Lower lobe of right lung (tissue), 2 donors: Measurements from ENCODE around the gene ID3. TPM values are rescaled to one million over a fixed set of nuclear protein-coding genes. Genes with fewer than 3 reads are reported as not detected.

Source experiments
- ATAC-seq, 2 donors: fragments of 200-7000 bp; cut with Tn5 transposase; one replicate each; pipeline ENCODE4 v1.9.1; 2020 to 2022; ENCODE audit warnings: mild to moderate bottlenecking in 2 of 2, moderate library complexity in 2 of 2
- DNase-seq: peaks from one replicate; pipeline ENCODE4 v3.0.0-alpha.2; 2020
- H3K27ac ChIP-seq: fragments of 200-600 bp; one replicate; pipeline ENCODE4 v1.8.0; 2022
- H3K27me3 ChIP-seq: fragments of 200-600 bp; one replicate; pipeline ENCODE4 v1.8.0; 2022; ENCODE audit warnings: low read depth
- H3K36me3 ChIP-seq: fragments of 200-600 bp; one replicate; pipeline ENCODE4 v1.8.0; 2022; ENCODE audit warnings: mild to moderate bottlenecking
- H3K4me1 ChIP-seq: fragments of 200-600 bp; one replicate; pipeline ENCODE4 v1.8.0; 2022
- H3K4me3 ChIP-seq: fragments of 200-600 bp; one replicate; pipeline ENCODE4 v1.8.0; 2022; ENCODE audit warnings: mild to moderate bottlenecking
- H3K9me3 ChIP-seq: fragments of 200-600 bp; one replicate; pipeline ENCODE4 v1.8.0; 2022
- intact Hi-C: fragments of 100-400 bp; cut with DNase I; formaldehyde crosslinking; loops from one replicate; pipeline ENCODE4 v1.11.0; 2022
- total RNA-seq: library from RNA; stranded (reverse); fragmentation: NEBNext Ultra II Directional; extraction: Animal tissue kit (Norgen Biotek cat#: 25700); gene quantifications from one replicate; pipeline ENCODE4 v1.2.1, GENCODE V29; 2021
- TF ChIP-seq, protein P1 (sequence below): fragments of 200-600 bp; IDR thresholded peaks from one replicate; pipeline ENCODE4 v1.8.0; 2022; ENCODE audit warnings: antibody characterized with exemption, mild to moderate bottlenecking
- donor health status: DM: no; HTN: yes; CAD: no; lungs with severe emphysema.

ID3 gene
- total RNA-seq, 1 donor from 2014 or later, result 137 TPM

DNA sequence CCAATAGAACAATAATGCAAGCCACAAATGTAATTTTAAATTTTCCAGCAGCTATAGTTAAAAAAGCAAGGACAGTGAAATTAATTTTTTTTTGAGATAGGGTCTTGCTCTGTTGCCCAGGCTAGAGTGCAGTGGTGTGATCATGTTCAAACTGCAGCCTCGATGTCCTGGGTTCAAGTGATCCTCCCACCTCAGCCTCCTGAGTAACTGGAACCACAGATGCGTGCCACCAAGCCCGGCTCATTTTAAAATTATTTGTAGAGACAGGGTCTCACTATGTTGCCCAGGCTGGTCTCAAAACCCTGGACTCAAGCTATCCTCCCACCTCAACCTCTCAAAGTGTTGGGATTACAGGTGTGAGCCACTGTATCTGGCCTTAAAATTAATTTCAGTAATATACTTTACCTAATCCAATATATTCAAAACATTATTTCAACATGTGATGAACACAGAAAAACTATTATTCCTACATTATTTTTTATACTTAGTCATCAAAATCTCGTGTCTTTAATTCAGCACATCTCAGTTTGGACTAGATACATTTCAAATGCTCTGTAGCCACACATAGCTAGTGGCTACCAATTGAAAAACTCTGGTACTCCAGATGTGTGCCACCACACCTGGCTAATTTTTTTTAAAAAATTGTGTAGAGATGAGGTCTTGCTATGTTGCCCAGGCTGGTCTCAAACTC, 10.8 kb upstream of the ID3 start:
- intact Hi-C loops, result no loop called here
- Histone ChIP-seq H3K27me3 (no peaks in the 10 kb centered on the region), H3K4me1 (peaks cover 14% of the 10 kb centered on the region), H3K4me3 (no peak overlapping the region), H3K36me3 (no peaks in the 10 kb centered on the region), H3K27ac (no peak overlapping the region), H3K9me3 (no peaks in the 10 kb centered on the region)
- DNase-seq (peak; percentile 1), ATAC-seq (no peak)
- TF ChIP-seq, protein P1, sequence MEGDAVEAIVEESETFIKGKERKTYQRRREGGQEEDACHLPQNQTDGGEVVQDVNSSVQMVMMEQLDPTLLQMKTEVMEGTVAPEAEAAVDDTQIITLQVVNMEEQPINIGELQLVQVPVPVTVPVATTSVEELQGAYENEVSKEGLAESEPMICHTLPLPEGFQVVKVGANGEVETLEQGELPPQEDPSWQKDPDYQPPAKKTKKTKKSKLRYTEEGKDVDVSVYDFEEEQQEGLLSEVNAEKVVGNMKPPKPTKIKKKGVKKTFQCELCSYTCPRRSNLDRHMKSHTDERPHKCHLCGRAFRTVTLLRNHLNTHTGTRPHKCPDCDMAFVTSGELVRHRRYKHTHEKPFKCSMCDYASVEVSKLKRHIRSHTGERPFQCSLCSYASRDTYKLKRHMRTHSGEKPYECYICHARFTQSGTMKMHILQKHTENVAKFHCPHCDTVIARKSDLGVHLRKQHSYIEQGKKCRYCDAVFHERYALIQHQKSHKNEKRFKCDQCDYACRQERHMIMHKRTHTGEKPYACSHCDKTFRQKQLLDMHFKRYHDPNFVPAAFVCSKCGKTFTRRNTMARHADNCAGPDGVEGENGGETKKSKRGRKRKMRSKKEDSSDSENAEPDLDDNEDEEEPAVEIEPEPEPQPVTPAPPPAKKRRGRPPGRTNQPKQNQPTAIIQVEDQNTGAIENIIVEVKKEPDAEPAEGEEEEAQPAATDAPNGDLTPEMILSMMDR, result no peak

DNA sequence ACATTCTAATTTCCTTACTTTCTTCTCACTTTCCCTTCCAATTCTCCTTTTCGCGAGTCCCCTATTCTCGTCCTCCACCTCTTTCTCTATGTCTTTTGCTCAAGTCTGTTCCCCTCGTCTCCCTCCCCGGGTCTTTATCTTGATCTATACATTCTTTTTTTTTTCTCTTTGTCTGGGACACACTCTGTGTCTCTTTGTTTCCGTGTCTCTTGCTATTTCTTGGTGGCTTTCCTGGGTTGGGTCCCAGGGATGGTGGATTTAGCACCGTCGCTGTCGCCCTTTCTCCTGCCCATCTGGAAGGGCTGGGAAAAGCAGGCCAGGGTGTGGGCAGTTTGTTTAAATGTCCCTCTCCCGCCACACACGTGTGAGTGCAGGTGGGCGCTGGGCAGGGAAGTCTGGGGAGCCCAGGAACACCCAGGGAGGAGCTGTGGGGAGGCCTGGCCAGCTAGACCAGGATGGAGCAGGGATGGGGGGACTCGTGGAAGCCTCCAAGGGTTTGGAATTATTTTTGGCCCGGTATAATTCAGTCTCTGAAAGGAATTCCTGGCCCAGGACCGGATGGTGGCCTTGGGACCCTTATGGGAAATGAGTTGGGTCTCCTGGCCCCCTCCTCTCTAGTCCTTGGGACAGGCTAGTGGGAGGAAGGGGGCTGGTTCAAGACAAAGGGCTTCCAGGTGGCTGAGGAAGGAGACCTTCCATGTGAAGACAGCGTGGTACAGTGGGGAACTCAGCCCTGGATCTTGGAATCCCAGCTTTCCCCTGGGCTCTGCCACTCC, 9.5 kb upstream of the ID3 start:
- H3K4me3 ChIP-seq, result peak overlapping the region; percentile 62
- DNase-seq, result no peak
- intact Hi-C loops, result no loop called here
- H3K36me3 ChIP-seq, result no peaks in the 10 kb centered on the region
- peaks cover 24% of the 10 kb centered on the region for H3K4me1 ChIP-seq
- ATAC-seq, result no peak
- TF ChIP-seq, protein P1, result no peak
- no peaks in the 10 kb centered on the region for H3K27me3 ChIP-seq
- no peaks in the 10 kb centered on the region for H3K9me3 ChIP-seq
- peak overlapping the region; percentile 88 for H3K27ac ChIP-seq

DNA sequence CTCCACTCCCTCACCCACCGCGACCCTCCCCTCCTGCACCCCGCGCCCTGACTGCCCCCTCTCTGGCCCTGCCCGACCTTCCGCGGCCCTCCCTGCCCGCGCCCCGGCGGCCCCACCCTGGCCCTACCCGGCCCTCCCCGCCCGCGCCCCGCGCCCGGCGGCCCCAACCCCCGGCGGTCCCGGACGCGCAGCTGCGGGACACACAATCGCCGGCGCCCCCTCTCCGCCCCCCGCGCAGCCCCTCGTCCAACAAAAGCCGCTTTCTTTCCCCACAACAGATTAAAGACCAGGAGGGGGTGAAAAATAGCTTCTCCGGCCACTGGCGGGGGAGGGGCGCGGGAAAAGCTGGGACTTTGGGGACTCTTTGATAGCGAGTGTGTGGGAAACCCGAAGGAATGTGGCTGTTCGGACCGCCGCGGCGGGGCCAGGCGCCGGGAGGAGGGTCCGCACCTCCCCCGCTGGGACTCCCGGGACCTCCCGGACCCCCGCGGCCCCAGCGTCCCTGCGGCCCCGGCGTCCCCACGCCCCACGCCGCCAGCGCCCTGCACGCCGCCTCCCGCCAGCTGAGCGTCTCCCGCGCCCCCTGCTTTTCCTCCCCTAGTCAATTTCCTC, 8.8 kb upstream of the ID3 start:
- peak; percentile 50 for DNase-seq

DNA sequence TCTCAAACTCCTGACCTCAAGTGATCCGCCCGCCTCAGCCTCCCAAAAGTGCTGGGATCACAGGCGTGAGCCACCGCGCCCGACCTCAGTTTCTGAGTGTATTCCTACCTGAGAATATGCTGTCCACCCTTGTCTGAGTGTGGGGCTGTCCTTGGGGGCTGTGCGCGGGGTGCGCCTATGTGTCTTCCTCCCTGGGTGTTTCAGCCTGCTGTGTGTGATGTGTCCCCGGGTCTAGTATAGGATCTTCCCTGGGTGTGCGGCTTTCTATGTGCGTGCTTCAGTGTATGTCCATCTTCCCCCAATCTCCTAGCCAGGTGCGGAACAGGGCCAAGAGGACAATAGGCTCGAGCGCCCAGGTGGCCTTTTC, 8.3 kb upstream of the ID3 start:
- H3K4me3 ChIP-seq, result peak overlapping the region; percentile 62
- H3K27me3 ChIP-seq, result no peaks in the 10 kb centered on the region
- peak; percentile 15 to 31 for ATAC-seq
- no peaks in the 10 kb centered on the region for H3K36me3 ChIP-seq
- H3K27ac ChIP-seq, result peak overlapping the region; percentile 88
- no peaks in the 10 kb centered on the region for H3K9me3 ChIP-seq
- peak; percentile 48 for DNase-seq
- intact Hi-C loops, result no loop called here
- TF ChIP-seq, protein P1, result no peak
- peaks cover 35% of the 10 kb centered on the region for H3K4me1 ChIP-seq

More for the DNA sequence above, 8.8 kb upstream of the ID3 start:
- Histone ChIP-seq H3K4me1 (peaks cover 30% of the 10 kb centered on the region), H3K4me3 (peak overlapping the region; percentile 62), H3K27me3 (no peaks in the 10 kb centered on the region), H3K27ac (peak overlapping the region; percentile 88), H3K9me3 (no peaks in the 10 kb centered on the region), H3K36me3 (no peaks in the 10 kb centered on the region)
- intact Hi-C loops, result no loop called here
- ATAC-seq, result peak; percentile 56 to 57
- TF ChIP-seq, protein P1, result no peak

DNA sequence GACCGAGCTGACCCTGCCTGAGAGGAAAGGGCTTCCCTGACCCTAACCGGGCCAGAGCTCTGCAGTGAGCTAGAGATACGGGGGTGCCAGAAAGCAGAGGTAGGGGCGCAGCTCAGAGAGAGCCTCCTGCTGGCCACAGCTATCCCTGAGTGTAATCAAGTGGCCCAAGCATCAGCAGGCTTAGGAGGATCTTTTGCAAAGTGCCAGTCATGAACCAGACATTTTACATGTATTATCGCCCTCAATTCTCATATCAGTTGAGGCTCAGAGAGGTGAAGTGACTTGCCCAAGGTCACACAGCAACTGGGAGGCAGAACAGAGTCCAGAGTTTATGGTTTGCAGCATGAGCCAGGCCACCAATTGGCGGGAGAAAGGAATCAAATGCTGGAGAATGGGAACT, 7.0 kb upstream of the ID3 start:
- H3K27ac ChIP-seq, result no peak overlapping the region
- TF ChIP-seq, protein P1, result no peak
- ATAC-seq, result no peak
- no peak overlapping the region for H3K4me3 ChIP-seq
- intact Hi-C loops, result no loop called here
- peak; percentile 32 for DNase-seq
- H3K9me3 ChIP-seq, result no peaks in the 10 kb centered on the region
- no peaks in the 10 kb centered on the region for H3K36me3 ChIP-seq
- H3K27me3 ChIP-seq, result no peaks in the 10 kb centered on the region
- H3K4me1 ChIP-seq, result peaks cover 48% of the 10 kb centered on the region
